AG04449 (cell line): Measurements from ENCODE around the gene SEPSECS.

Source experiments
- CTCF ChIA-PET: fragments of 350-600 bp; formaldehyde crosslinking; extraction: SDS; loops from one replicate; lab custom pipeline; 2021; ENCODE audit warnings: antibody characterized with exemption; lab: Yijun Ruan, JAX
- POLR2A ChIA-PET: fragments of 400-600, 350-600 bp; formaldehyde crosslinking; extraction: SDS; loops from one replicate; lab custom pipeline; 2020; ENCODE audit warnings: antibody characterized with exemption, inconsistent platforms; lab: Yijun Ruan, JAX
- DNase-seq: peaks from one replicate; pipeline ENCODE4 v3.0.0-alpha.2; 2010; ENCODE audit warnings: low read depth, low spot score
- H3K4me3 ChIP-seq: 2 replicates; pipeline ENCODE4 v1.5.1; 2011; ENCODE audit warnings: low read depth, mild to moderate bottlenecking, control low read depth, low read length
- CTCF ChIP-seq: IDR thresholded peaks from one replicate; pipeline ENCODE4 v1.5.1; 2011; ENCODE audit warnings: mild to moderate bottlenecking, moderate library complexity, low read length, control low read depth, inconsistent platforms; ENCODE audit not compliant: insufficient read depth; ENCODE audit errors: missing control alignments

SEPSECS gene

GRCh38 chr4:25109511-25109910, 50.7 kb downstream of the SEPSECS start:
- ChIA-PET CTCF (no interaction called here), POLR2A (no interaction called here)
- no peak for TF ChIP-seq CTCF
- DNase-seq = no peak
- H3K4me3 ChIP-seq = no peak overlapping the region

GRCh38 chr4:25108556-25108955, 51.7 kb downstream of the SEPSECS start:
- CTCF ChIA-PET = no interaction called here

GRCh38 chr4:25107827-25108516, 52.3 kb downstream of the SEPSECS start:
- POLR2A ChIA-PET = no interaction called here
- H3K4me3 ChIP-seq = no peak overlapping the region
- CTCF ChIA-PET = no interaction called here
- DNase-seq = no peak
- TF ChIP-seq CTCF = no peak

More at GRCh38 chr4:25108556-25108955, 51.7 kb downstream of the SEPSECS start:
- no peak for TF ChIP-seq CTCF
- POLR2A ChIA-PET = no interaction called here
- no peak for DNase-seq
- no peak overlapping the region for H3K4me3 ChIP-seq

GRCh38 chr4:25106363-25107151, 53.7 kb downstream of the SEPSECS start:
- ChIA-PET CTCF (no interaction called here), POLR2A (no interaction called here)
- H3K4me3 ChIP-seq = no peak overlapping the region
- no peak for TF ChIP-seq CTCF
- no peak for DNase-seq

GRCh38 chr4:25104591-25104990, 55.7 kb downstream of the SEPSECS start:
- no peak for DNase-seq

More at GRCh38 chr4:25104591-25104990, 55.7 kb downstream of the SEPSECS start:
- TF ChIP-seq CTCF = no peak
- ChIA-PET CTCF (no interaction called here), POLR2A (no interaction called here)
- H3K4me3 ChIP-seq = no peak overlapping the region
